Suprapubic skin (tissue), 4 donors: Measurements from ENCODE around the gene SNRPA. TPM values are rescaled to one million over a fixed set of nuclear protein-coding genes. Genes with fewer than 3 reads are reported as not detected.

Experiments
- DNase-seq, 2 donors: peaks; one replicate each; pipeline ENCODE4 v3.0.0-alpha.2; 2019; ENCODE audit warnings: low spot score in 2 of 2
- H3K27ac ChIP-seq: fragments of 200-600 bp; sonication (generic); one replicate; pipeline ENCODE4 v1.5.1; 2019
- H3K27me3 ChIP-seq: fragments of 200-600 bp; sonication (generic); one replicate; pipeline ENCODE4 v1.5.1; 2019
- H3K36me3 ChIP-seq: fragments of 200-600 bp; sonication (generic); one replicate; pipeline ENCODE4 v1.5.1; 2019
- H3K4me1 ChIP-seq: fragments of 200-600 bp; sonication (generic); one replicate; pipeline ENCODE4 v1.5.1; 2019
- H3K4me3 ChIP-seq: fragments of 200-600 bp; sonication (generic); one replicate; pipeline ENCODE4 v1.5.1; 2019; ENCODE audit warnings: mild to moderate bottlenecking
- H3K9me3 ChIP-seq: fragments of 200-600 bp; sonication (generic); one replicate; pipeline ENCODE4 v1.5.1; 2019
- EP300 ChIP-seq: sonication (generic); formaldehyde crosslinking; IDR thresholded peaks from one replicate; pipeline ENCODE4 v1.6.1; 2017; ENCODE audit warnings: antibody characterized with exemption
- POLR2A ChIP-seq, 2 donors: fragments of 450-650 bp; IDR thresholded peaks; one replicate each; pipeline ENCODE4 v1.6.1; 2017; ENCODE audit warnings: antibody characterized with exemption in 2 of 2, mild to moderate bottlenecking in 2 of 2, moderate library complexity in 2 of 2
- POLR2AphosphoS5 ChIP-seq, 3 donors: sonication (generic); formaldehyde crosslinking; IDR thresholded peaks; one replicate each; pipeline ENCODE4 v1.6.1; 2017; ENCODE audit warnings: antibody characterized with exemption in 3 of 3
- WGBS: methylation state at CpG from one replicate; pipeline ENCODE4 v1.1.5; 2018; 5-methylcytosine and 5-hydroxymethylcytosine counted together
- total RNA-seq, 4 donors: library from RNA; depleted of rRNA; stranded (reverse); fragments of >200 nt; gene quantifications; one replicate each; pipeline ENCODE4 v1.1.0, GENCODE V29; 2016
- TF ChIP-seq, protein P1 (sequence below), 2 donors: fragments of 200-600 bp in 1 of 2; fragments of 450-650 bp in 1 of 2; sonication (generic) in 1 of 2; IDR thresholded peaks; one replicate each; pipeline ENCODE4 v1.5.1; 2016 to 2019; ENCODE audit warnings: antibody characterized with exemption in 2 of 2, mild to moderate bottlenecking in 1 of 2, moderate library complexity in 1 of 2

Gene SNRPA
- total RNA-seq, 4 donors from 2014 or later: 49.6 to 52.2 (median 51.0) TPM

DNA sequence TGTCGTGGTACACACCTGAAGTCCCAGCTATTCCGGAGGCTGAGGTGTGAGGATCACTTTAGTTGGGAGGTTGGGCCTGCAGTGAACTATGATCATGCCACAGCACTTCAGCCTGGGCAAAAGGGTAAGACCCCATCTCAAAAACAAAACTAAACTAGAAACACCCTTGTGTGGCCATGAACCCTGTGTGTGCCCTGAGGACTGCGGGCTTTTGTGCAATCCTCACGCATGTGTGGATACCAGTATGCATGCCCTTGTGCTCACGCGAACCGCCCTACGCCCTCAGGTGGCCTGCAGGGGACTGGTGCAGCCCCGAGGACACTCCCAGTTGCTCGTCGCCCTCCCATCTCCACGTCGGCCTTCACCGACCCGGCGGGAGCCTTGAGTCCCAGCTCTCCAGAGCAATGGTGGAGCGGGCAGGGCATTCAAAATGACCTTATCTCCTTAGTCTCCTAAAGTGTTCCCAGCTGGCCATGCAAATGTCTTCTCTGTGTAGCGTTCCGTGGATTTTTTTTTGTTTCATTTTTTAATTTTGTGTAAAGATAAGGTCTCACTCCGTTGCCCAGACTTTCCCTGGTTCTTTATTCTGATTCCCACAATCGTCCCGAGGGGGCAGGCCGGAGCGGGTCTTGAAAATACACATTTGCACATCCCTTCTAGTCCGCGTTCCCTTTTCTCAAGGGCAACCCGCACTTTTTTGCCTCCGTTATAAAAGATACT, 47.1 kb downstream of the SNRPA start:
- H3K27me3 ChIP-seq: no peaks in the 10 kb centered on the region
- peak; percentile 85 to 87 for DNase-seq
- no peaks in the 10 kb centered on the region for H3K9me3 ChIP-seq
- H3K4me1 ChIP-seq: peaks cover 42% of the 10 kb centered on the region
- H3K4me3 ChIP-seq: peak overlapping the region; percentile 97
- H3K27ac ChIP-seq: peak overlapping the region; percentile 84
- 12% methylated on average over 22 of the region's 28 CpGs for WGBS
- no peak for TF ChIP-seq POLR2AphosphoS5 (IDR thresholded peaks at IDR 0.05)
- TF ChIP-seq, protein P1, sequence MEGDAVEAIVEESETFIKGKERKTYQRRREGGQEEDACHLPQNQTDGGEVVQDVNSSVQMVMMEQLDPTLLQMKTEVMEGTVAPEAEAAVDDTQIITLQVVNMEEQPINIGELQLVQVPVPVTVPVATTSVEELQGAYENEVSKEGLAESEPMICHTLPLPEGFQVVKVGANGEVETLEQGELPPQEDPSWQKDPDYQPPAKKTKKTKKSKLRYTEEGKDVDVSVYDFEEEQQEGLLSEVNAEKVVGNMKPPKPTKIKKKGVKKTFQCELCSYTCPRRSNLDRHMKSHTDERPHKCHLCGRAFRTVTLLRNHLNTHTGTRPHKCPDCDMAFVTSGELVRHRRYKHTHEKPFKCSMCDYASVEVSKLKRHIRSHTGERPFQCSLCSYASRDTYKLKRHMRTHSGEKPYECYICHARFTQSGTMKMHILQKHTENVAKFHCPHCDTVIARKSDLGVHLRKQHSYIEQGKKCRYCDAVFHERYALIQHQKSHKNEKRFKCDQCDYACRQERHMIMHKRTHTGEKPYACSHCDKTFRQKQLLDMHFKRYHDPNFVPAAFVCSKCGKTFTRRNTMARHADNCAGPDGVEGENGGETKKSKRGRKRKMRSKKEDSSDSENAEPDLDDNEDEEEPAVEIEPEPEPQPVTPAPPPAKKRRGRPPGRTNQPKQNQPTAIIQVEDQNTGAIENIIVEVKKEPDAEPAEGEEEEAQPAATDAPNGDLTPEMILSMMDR (IDR thresholded peaks at IDR 0.05): peak; percentile 23 to 35
- H3K36me3 ChIP-seq: peaks cover 8% of the 10 kb centered on the region

DNA sequence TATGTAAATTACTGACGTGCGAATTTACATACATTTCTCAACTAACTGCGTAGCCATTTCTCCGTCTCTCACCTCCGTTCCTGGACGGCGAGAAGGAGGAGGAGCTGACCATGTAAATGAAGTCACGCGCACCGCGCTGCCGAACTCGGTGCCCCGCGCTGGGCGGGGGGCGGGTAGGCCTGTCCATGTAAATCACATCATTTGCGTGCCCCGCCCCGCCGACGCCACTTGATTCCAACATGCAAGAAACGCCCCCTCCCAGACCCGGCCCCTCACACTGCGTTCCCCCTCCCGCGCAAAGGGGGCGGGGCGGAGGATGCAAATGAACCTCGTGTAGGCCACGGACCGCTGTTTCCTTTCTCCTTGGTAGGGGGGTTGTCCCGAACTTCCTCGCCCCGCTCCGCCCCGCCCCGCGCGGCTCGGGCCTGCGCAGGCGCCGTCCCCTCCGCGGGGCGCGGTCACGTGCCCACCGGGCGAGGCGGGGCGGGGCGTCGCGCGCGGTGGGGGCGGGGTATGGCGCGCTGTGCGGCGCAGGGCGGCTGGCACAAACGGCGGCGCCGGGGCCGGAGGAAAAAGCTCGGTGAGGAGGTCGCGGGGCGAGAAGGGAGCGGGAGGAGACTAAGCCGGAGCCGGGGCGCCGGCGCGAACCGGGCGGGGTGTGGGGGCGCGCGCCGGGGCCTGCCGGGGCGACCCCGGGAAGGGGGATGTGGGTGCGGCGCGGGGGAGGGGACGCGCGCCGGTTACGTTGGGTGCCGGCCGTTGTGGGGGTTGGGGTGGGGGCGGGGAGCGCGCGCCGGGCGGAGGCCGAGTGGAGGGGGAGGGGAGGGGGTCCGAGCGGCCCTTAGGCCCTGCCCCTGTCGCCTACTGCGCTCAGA, 47.9 kb downstream of the SNRPA start, which contains the start of gene EGLN2:
EGLN2 (plus strand) TSS at position 509 of the 875 bp plus-strand sequence. CDS start 1,382 bp downstream, outside the sequence.
- peaks cover 50% of the 10 kb centered on the region for H3K4me1 ChIP-seq
- H3K4me3 ChIP-seq: peak within 1 kb of the TSS; percentile 97
- H3K9me3 ChIP-seq: no peaks in the 10 kb centered on the region
- under 1% methylated on average over 34 of the region's 110 CpGs for WGBS
- H3K27ac ChIP-seq: peak within 1 kb of the TSS; percentile 97
- peaks cover 8% of the 10 kb centered on the region for H3K36me3 ChIP-seq
- H3K27me3 ChIP-seq: no peaks in the 10 kb centered on the region
- TF ChIP-seq EP300 (no peak), POLR2A (IDR thresholded peaks at IDR 0.05) (peak in 1 of 2 donors; percentile 56), POLR2AphosphoS5 (IDR thresholded peaks at IDR 0.05) (peak in 2 of 3 donors; percentile 63 to 97)
- TF ChIP-seq, protein P1 (IDR thresholded peaks at IDR 0.05): no peak
- peak; percentile 100 for DNase-seq

DNA sequence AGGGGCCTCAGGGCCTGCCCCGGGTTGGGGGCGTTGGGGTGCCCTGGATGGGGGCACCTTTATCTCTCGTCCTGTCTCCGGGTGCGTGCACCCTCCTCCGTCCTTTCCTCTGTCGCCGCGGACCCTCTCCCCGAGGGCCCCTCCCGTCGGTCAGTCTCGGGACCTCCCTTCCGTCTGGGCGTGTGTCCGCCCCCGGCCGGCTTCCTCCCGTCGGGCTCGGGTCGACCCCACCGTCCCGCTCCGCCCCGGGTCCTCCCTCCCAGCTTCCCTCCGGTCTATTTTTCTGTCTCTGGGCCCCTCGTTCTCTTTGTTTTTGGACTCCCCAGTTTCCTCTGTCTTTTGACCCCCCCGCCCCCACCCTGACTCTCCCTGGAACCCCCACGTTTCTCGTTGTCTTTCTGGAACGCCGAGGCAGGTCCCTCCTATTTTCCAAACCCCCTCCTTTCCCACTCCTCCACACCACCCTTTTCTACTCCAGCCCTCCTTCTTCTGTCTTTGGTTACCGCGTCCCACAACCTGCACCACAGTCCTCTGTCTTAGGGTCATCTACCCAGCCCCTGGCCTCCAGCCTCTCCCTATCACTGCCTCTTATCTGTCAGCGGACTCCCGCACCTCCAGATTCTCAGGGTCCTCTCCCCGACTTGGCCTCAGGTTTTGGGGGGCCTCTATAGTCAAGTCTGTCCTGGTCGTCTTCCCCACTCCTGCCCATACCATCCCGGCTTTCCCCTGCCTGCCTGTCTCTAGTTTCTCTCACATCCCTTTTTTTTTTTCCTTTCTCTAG, 48.7 kb downstream of the SNRPA start:
- Histone ChIP-seq H3K9me3 (no peaks in the 10 kb centered on the region), H3K36me3 (peaks cover 8% of the 10 kb centered on the region), H3K4me1 (peaks cover 59% of the 10 kb centered on the region), H3K27ac (peak overlapping the region; percentile 97), H3K27me3 (no peaks in the 10 kb centered on the region), H3K4me3 (peak overlapping the region; percentile 97)
- DNase-seq: peak in 1 of 2 donors; percentile 86
- WGBS: 3% methylated on average over 39 of the region's 40 CpGs
- TF ChIP-seq POLR2AphosphoS5 (IDR thresholded peaks at IDR 0.05) (no peak), EP300 (no peak)

DNA sequence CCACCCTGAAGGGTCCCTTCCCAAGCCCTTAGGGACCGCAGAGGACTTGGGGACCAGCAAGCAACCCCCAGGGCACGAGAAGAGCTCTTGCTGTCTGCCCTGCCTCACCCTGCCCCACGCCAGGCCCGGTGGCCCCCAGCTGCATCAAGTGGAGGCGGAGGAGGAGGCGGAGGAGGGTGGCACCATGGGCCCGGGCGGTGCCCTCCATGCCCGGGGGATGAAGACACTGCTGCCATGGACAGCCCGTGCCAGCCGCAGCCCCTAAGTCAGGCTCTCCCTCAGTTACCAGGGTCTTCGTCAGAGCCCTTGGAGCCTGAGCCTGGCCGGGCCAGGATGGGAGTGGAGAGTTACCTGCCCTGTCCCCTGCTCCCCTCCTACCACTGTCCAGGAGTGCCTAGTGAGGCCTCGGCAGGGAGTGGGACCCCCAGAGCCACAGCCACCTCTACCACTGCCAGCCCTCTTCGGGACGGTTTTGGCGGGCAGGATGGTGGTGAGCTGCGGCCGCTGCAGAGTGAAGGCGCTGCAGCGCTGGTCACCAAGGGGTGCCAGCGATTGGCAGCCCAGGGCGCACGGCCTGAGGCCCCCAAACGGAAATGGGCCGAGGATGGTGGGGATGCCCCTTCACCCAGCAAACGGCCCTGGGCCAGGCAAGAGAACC, 49.5 kb downstream of the SNRPA start:
- H3K27me3 ChIP-seq: no peaks in the 10 kb centered on the region
- no peak for DNase-seq
- H3K4me3 ChIP-seq: peak overlapping the region; percentile 97
- whole genome bisulfite sequencing: 42% methylated on average over 11 of the region's 27 CpGs
- no peaks in the 10 kb centered on the region for H3K9me3 ChIP-seq
- H3K4me1 ChIP-seq: peaks cover 66% of the 10 kb centered on the region
- H3K36me3 ChIP-seq: peaks cover 8% of the 10 kb centered on the region
- peak overlapping the region; percentile 97 for H3K27ac ChIP-seq
- TF ChIP-seq, protein P1 (IDR thresholded peaks at IDR 0.05): no peak
- TF ChIP-seq POLR2AphosphoS5 (IDR thresholded peaks at IDR 0.05) (no peak), EP300 (no peak), POLR2A (IDR thresholded peaks at IDR 0.05) (no peak)

DNA sequence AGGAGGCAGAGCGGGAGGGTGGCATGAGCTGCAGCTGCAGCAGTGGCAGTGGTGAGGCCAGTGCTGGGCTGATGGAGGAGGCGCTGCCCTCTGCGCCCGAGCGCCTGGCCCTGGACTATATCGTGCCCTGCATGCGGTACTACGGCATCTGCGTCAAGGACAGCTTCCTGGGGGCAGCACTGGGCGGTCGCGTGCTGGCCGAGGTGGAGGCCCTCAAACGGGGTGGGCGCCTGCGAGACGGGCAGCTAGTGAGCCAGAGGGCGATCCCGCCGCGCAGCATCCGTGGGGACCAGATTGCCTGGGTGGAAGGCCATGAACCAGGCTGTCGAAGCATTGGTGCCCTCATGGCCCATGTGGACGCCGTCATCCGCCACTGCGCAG, 50.0 kb downstream of the SNRPA start:
- Histone ChIP-seq H3K27ac (no peak overlapping the region), H3K4me3 (peak overlapping the region; percentile 97), H3K9me3 (no peaks in the 10 kb centered on the region), H3K27me3 (no peaks in the 10 kb centered on the region), H3K36me3 (peaks cover 8% of the 10 kb centered on the region), H3K4me1 (peaks cover 71% of the 10 kb centered on the region)
- DNase-seq: no peak
- TF ChIP-seq POLR2AphosphoS5 (IDR thresholded peaks at IDR 0.05) (no peak), EP300 (no peak), POLR2A (IDR thresholded peaks at IDR 0.05) (no peak)
- TF ChIP-seq, protein P1 (IDR thresholded peaks at IDR 0.05): no peak
- WGBS: no CpG with 5 or more reads among the region's 27 CpGs
